ENCODE results near the gene DCP2. TPM values are rescaled to one million over a fixed set of nuclear protein-coding genes. Genes with fewer than 3 reads are reported as not detected.
"Not testable (repeated sequence)": the region's sequence is repeated elsewhere in the genome, so short reads cannot be mapped to it uniquely, and the experiment has no call there.

DCP2 gene
- total RNA-seq, 1 donor from 2014 or later: 39.7 TPM

DNA sequence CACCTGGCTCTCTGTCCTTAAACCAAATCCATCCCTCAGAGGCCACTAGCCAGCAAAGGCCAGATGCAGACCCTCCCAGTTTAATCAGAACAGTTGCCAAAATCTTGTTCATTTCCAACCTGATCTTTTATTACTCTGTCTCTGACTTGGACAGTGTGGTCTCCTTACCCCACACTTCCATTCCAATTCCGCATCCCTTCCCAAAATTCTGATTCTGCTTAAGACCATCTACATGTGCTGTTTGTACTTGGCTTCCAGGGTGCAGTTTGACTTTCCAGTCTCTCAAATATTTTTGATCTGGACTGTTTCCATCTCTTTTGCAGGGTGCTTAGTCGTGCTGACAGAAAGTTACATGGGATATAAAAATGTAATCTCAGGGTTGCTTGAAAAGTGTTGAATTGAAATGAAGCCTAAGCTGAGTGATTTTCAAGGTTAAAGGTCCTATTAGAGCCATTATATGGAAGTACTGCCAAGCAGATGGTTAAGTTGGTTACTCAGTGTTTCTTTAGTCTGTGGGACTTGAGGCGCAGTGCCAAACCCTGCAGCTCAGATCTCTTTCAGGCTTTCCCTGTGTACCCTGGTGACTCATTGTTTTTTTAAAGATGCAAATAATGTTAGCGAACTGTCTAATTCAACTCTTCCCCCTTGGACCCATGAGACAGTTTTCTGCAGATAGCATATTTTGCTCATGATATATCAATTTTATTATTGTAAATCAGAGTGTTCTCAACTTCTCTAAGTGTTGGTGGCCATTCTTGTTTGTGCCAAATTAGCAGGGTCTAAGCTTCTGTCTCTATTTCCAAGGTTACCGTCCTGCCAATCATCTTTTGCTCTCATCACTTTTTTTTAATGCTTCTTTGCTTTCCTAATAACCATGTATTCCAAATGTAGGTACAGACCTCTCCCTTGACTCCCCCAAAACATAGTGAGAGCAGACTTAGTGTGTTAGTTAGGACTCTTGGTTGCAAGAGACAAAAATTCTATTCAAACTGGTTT lies 18.2 kb upstream of the DCP2 start:
- TF ChIP-seq, protein P1, sequence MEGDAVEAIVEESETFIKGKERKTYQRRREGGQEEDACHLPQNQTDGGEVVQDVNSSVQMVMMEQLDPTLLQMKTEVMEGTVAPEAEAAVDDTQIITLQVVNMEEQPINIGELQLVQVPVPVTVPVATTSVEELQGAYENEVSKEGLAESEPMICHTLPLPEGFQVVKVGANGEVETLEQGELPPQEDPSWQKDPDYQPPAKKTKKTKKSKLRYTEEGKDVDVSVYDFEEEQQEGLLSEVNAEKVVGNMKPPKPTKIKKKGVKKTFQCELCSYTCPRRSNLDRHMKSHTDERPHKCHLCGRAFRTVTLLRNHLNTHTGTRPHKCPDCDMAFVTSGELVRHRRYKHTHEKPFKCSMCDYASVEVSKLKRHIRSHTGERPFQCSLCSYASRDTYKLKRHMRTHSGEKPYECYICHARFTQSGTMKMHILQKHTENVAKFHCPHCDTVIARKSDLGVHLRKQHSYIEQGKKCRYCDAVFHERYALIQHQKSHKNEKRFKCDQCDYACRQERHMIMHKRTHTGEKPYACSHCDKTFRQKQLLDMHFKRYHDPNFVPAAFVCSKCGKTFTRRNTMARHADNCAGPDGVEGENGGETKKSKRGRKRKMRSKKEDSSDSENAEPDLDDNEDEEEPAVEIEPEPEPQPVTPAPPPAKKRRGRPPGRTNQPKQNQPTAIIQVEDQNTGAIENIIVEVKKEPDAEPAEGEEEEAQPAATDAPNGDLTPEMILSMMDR (IDR thresholded peaks at IDR 0.05): no peak
- H3K36me3 Mint-ChIP-seq (ENCODE audit: unreplicated experiment): no peaks in the 10 kb centered on the region
- peaks cover 33% of the 10 kb centered on the region for H3K4me1 Mint-ChIP-seq (ENCODE audit: unreplicated experiment)
- H3K27ac Mint-ChIP-seq (ENCODE audit: unreplicated experiment): peak overlapping the region; percentile 67
- H3K9me3 Mint-ChIP-seq (ENCODE audit: unreplicated experiment): no peaks in the 10 kb centered on the region
- H3K27me3 Mint-ChIP-seq (ENCODE audit: unreplicated experiment): peaks cover 1% of the 10 kb centered on the region
- DNase-seq (ENCODE audit: extremely low spot score, unreplicated experiment): no peak
- H3K4me3 Mint-ChIP-seq (ENCODE audit: unreplicated experiment): no peak overlapping the region

DNA sequence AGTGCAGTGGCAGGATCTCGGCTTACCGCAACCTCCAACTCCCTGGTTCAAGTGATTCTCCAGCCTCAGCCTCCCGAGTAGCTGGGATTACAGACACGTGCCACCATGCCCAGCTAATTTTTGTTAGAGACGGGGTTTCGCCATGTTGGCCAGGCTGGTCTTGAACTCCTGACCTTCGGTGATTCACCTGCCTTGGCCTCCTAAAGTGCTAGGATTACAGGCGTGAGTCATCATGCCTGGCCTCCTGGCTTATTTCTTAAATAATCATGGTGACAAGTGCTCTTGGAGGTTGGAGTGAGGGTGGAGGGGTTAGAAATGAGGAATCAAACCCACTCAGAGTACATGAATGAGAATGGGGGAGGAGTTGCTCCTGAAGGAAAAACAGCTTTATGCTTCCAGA lies 16.7 kb upstream of the DCP2 start:
- not testable (repeated sequence) for H3K4me3 Mint-ChIP-seq (ENCODE audit: unreplicated experiment); H3K27ac Mint-ChIP-seq (ENCODE audit: unreplicated experiment); DNase-seq (ENCODE audit: extremely low spot score, unreplicated experiment); H3K36me3 Mint-ChIP-seq (ENCODE audit: unreplicated experiment); H3K9me3 Mint-ChIP-seq (ENCODE audit: unreplicated experiment); H3K27me3 Mint-ChIP-seq (ENCODE audit: unreplicated experiment)
- peaks cover 40% of the 10 kb centered on the region for H3K4me1 Mint-ChIP-seq (ENCODE audit: unreplicated experiment)

DNA sequence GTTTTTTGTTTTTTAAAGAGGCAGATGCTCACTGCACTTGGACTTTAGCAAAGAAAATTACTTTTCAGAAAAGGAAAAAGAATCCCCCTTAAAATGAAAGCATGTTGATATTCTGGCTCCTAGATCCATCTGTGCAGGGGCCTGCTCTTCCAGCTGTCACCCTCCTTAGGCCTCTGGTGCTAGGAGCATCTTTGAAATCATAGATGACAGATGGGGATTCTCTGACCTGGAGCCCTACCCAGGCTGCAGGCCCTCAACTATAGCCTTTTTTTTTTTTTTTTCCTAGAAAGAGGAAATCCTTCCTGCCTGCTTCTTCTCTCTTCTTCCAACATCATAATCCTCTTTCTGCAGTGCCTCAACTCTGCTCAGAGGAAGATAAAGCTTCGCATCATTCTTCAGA lies 16.3 kb upstream of the DCP2 start:
- Mint-ChIP-seq H3K4me1 (ENCODE audit: unreplicated experiment) (peaks cover 40% of the 10 kb centered on the region), H3K9me3 (ENCODE audit: unreplicated experiment) (no peaks in the 10 kb centered on the region), H3K27me3 (ENCODE audit: unreplicated experiment) (no peaks in the 10 kb centered on the region), H3K27ac (ENCODE audit: unreplicated experiment) (no peak overlapping the region), H3K36me3 (ENCODE audit: unreplicated experiment) (no peaks in the 10 kb centered on the region), H3K4me3 (ENCODE audit: unreplicated experiment) (no peak overlapping the region)
- TF ChIP-seq, protein P1 (IDR thresholded peaks at IDR 0.05): no peak
- DNase-seq (ENCODE audit: extremely low spot score, unreplicated experiment): no peak

DNA sequence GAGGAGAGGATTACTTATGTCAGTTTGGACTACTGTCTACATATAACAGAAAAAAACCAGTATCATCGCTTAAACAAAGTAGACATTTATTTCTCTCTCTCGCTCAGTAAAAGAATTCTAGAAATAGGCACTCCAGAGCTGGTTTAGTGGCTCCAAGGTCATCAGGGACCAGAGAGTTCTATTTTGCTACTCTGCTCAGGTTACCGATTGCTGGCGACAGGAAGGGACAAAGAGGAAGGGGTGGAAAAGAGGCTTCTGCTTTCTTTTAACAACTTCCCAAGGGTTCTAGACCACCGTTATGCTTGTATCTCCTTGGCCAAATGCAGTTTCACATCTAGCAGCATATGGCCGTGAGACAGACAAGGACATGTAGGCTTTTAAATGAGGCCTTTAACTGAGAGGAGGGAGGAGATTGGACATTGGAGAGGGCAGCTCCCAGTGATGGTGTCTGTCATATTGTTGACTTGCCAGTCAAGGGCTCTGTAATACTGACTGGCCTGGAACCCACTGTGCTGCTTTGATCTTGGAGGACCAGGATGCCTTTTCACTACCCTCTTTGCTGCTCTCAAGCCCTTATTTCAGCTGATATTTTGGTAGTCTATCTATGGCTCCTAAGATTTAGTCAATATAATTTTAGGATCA lies 15.6 kb upstream of the DCP2 start:
- Mint-ChIP-seq H3K4me3 (ENCODE audit: unreplicated experiment) (no peak overlapping the region), H3K27ac (ENCODE audit: unreplicated experiment) (no peak overlapping the region), H3K9me3 (ENCODE audit: unreplicated experiment) (no peaks in the 10 kb centered on the region), H3K4me1 (ENCODE audit: unreplicated experiment) (peaks cover 40% of the 10 kb centered on the region), H3K27me3 (ENCODE audit: unreplicated experiment) (no peaks in the 10 kb centered on the region), H3K36me3 (ENCODE audit: unreplicated experiment) (no peaks in the 10 kb centered on the region)
- TF ChIP-seq, protein P1 (IDR thresholded peaks at IDR 0.05): no peak
- DNase-seq (ENCODE audit: extremely low spot score, unreplicated experiment): no peak

DNA sequence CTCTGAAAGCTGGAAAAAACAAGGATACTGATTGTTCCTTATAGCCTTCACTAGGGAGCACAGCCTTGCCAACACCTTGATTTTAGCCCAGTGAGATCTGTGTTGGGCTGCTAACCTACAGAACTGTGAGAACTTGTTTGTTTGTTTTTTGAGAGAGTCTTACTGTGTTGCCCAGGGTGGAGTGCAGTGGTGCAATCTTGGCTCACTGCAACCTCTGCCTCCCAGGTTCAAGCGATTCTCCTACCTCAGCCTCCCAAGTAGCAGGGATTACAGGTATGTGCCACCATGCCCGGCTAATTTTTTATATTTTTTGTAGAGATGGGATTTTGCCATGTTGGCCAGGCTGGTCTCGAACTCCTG lies 13.2 kb upstream of the DCP2 start:
- H3K9me3 Mint-ChIP-seq (ENCODE audit: unreplicated experiment); H3K4me3 Mint-ChIP-seq (ENCODE audit: unreplicated experiment); H3K36me3 Mint-ChIP-seq (ENCODE audit: unreplicated experiment); H3K27me3 Mint-ChIP-seq (ENCODE audit: unreplicated experiment); DNase-seq (ENCODE audit: extremely low spot score, unreplicated experiment): not testable (repeated sequence)
- peaks cover 28% of the 10 kb centered on the region for H3K4me1 Mint-ChIP-seq (ENCODE audit: unreplicated experiment)
- H3K27ac Mint-ChIP-seq (ENCODE audit: unreplicated experiment): peak overlapping the region; percentile 64

DNA sequence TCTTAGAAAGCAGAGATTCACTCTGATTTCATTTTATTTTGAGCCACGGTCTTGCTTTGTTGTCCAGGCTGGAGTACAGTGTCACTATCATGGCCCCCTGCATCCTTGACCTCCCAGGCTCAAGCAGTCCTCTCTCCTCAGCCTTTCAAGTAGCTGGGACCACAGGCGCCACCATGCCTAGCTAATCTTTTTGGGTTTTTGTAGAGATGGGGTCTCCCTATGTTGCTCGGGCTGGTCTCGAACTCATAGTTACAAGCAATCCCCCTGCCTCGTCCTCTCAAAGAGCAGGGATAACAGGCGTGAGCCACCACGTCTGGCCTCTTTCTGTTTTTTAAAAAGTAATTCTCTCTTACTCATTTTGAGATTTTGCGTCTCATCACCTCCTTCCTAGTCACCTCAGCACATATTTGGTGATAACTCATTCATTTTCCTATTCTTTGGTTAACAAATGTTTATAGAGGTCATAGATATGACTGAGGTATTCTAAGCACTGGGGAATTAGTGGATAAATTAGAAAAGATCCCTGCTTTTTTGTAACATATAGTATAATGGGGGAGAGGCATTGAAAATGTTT lies 10.8 kb upstream of the DCP2 start:
- H3K27me3 Mint-ChIP-seq (ENCODE audit: unreplicated experiment): no peaks in the 10 kb centered on the region
- no peak for DNase-seq (ENCODE audit: extremely low spot score, unreplicated experiment)
- peaks cover 7% of the 10 kb centered on the region for H3K4me1 Mint-ChIP-seq (ENCODE audit: unreplicated experiment)
- no peaks in the 10 kb centered on the region for H3K9me3 Mint-ChIP-seq (ENCODE audit: unreplicated experiment)
- no peak overlapping the region for H3K4me3 Mint-ChIP-seq (ENCODE audit: unreplicated experiment)
- TF ChIP-seq, protein P1 (IDR thresholded peaks at IDR 0.05): no peak
- H3K36me3 Mint-ChIP-seq (ENCODE audit: unreplicated experiment): no peaks in the 10 kb centered on the region
- H3K27ac Mint-ChIP-seq (ENCODE audit: unreplicated experiment): no peak overlapping the region

All from osteocyte (in vitro differentiated cells).